K562 (cell line): ENCODE data around the gene HPSE2. TPM values are rescaled to one million over a fixed set of nuclear protein-coding genes. Genes with fewer than 3 reads are reported as not detected.

ENCODE experiments used
- ATAC-seq: fragments of 200-7000 bp; cut with Tn5 transposase; 3 replicates; pipeline ENCODE4 v1.9.1; 2020; ENCODE audit warnings: moderate library complexity
- BruUV-seq: library from RNA; stranded (reverse); fragments of 400-500 nt; replicated peaks from 2 replicates; lab custom pipeline; 2021; lab: Mats Ljungman, UMichigan
- CTCF ChIA-PET: fragments of 300-600 bp; formaldehyde crosslinking; extraction: SDS; loops from one replicate; lab custom pipeline; 2021; ENCODE audit warnings: low intra/inter-chr PET ratio; lab: Yijun Ruan, JAX
- POLR2A ChIA-PET: fragments of 300-600, 350-650 bp; sonication (Branson Sonifier 250); formaldehyde crosslinking; extraction: SDS; loops from one replicate; lab custom pipeline; 2021; ENCODE audit warnings: antibody characterized with exemption, inconsistent platforms; lab: Yijun Ruan, JAX
- DNase-seq, 4 experiments: peaks; one replicate each; pipeline versions ENCODE4 v3.0.0 to v3.0.0-alpha.2; 2011 to 2018; ENCODE audit warnings: low spot score in 3 of 4, mixed read lengths in 3 of 4; ENCODE audit errors: extremely low read depth in 1 of 4
- FAIRE-seq: peaks from 2 replicates; lab custom pipeline; 2011; peaks lifted over from hg19 to GRCh38; lab: Jason Lieb, UNC
- H2AFZ ChIP-seq: 2 replicates; pipeline ENCODE4 v1.6.0; 2011; ENCODE audit warnings: low read depth, low read length, control low read depth, inconsistent platforms
- H3K27ac ChIP-seq: fragments of 200-600 bp; 3 replicates; pipeline ENCODE4 v1.8.0; 2011; ENCODE audit warnings: low read depth, mild to moderate bottlenecking, control low read depth, inconsistent platforms, low read length, moderate library complexity, mixed read lengths; ENCODE audit errors: extremely low read depth
- H3K27me3 ChIP-seq, 2 experiments: fragments of 300-600 bp in 1 of 2; 2 replicates in 1 of 2; 3 replicates in 1 of 2; pipeline versions ENCODE4 v1.6.0 to v1.8.0; 2011; ENCODE audit warnings: inconsistent platforms in 2 of 2, low read length in 2 of 2, mild to moderate bottlenecking in 1 of 2, mixed read lengths in 1 of 2, moderate library complexity in 1 of 2; ENCODE audit not compliant: control insufficient read depth in 2 of 2, insufficient read depth in 2 of 2
- H3K36me3 ChIP-seq: fragments of 300-600 bp; 3 replicates; pipeline ENCODE4 v1.8.0; 2011; ENCODE audit warnings: mild to moderate bottlenecking, low read length, inconsistent platforms; ENCODE audit not compliant: control insufficient read depth, insufficient read depth
- H3K4me1 ChIP-seq, 2 experiments: fragments of 200-600 bp in 1 of 2; replicated peaks in 1 of 2; 2 replicates in 1 of 2; 3 replicates in 1 of 2; pipeline versions ENCODE4 v1.5.1 to v1.8.0; 2011; ENCODE audit warnings: inconsistent platforms in 2 of 2, low read length in 2 of 2, mild to moderate bottlenecking in 1 of 2, mixed read lengths in 1 of 2, moderate library complexity in 1 of 2; ENCODE audit not compliant: control insufficient read depth in 2 of 2, insufficient read depth in 2 of 2
- H3K4me2 ChIP-seq: 2 replicates; pipeline ENCODE4 v1.6.1; 2011; ENCODE audit warnings: low read length, control low read depth, inconsistent platforms, mixed read lengths; ENCODE audit not compliant: insufficient read depth
- H3K4me3 ChIP-seq: fragments of 200-600 bp; sonication (generic), shearing (Covaris generic); 2 replicates; pipeline ENCODE4 v1.5.1; 2016; ENCODE audit warnings: control low read depth, inconsistent platforms
- H3K79me2 ChIP-seq: fragments of 200-600 bp; 3 replicates; pipeline ENCODE4 v1.8.0; 2011; ENCODE audit warnings: low read length, inconsistent platforms; ENCODE audit not compliant: control insufficient read depth, insufficient read depth
- H3K9ac ChIP-seq, 2 experiments: 2 replicates each; pipeline versions ENCODE4 v1.6.0 to v1.6.1; 2011; ENCODE audit warnings: low read depth in 2 of 2, low read length in 2 of 2, control low read depth in 1 of 2, inconsistent platforms in 1 of 2, mild to moderate bottlenecking in 1 of 2, mixed read lengths in 1 of 2; ENCODE audit not compliant: insufficient read depth in 1 of 2
- H3K9me1 ChIP-seq: one replicate; pipeline ENCODE4 v1.6.0; 2011; ENCODE audit warnings: inconsistent platforms, mild to moderate bottlenecking, low read length, moderate library complexity; ENCODE audit not compliant: control insufficient read depth, insufficient read depth
- H3K9me3 ChIP-seq: replicated peaks from 2 replicates; pipeline ENCODE4 v1.5.1; 2011; ENCODE audit warnings: low read depth, low read length, inconsistent platforms; ENCODE audit not compliant: control insufficient read depth, insufficient read depth
- H4K20me1 ChIP-seq: replicated peaks from 2 replicates; pipeline ENCODE4 v1.6.1; 2011; ENCODE audit warnings: low read length, inconsistent platforms, mixed read lengths; ENCODE audit not compliant: control insufficient read depth, insufficient read depth
- DNMT1 ChIP-seq: fragments of 450-650 bp; IDR thresholded peaks from 2 replicates; pipeline ENCODE4 v1.6.1; 2016; ENCODE audit warnings: antibody characterized with exemption, mild to moderate bottlenecking
- ELF1 ChIP-seq: fragments of 200-800 bp; sonication (Bioruptor generic); IDR thresholded peaks from 2 replicates; pipeline ENCODE4 v1.6.1; 2016; ENCODE audit warnings: missing genetic modification characterization, missing compliant biosample characterization
- ETS2 ChIP-seq: IDR thresholded peaks from 2 replicates; pipeline ENCODE4 v1.6.1; 2016; ENCODE audit warnings: borderline replicate concordance, missing genetic modification characterization, mild to moderate bottlenecking, moderate library complexity, missing compliant biosample characterization; ENCODE audit not compliant: poor library complexity, severe bottlenecking
- FOXA3 ChIP-seq, 2 experiments: fragments of 450-650 bp in 1 of 2; sonication (generic) in 1 of 2; formaldehyde crosslinking; IDR thresholded peaks in 1 of 2; conservative IDR thresholded peaks in 1 of 2; 2 replicates each; pipeline versions ENCODE4 v1.4.0 to v1.8.0; 2020 to 2022; ENCODE audit warnings: mild to moderate bottlenecking in 2 of 2, missing genetic modification reagents in 1 of 2
- NFATC3 ChIP-seq: fragments of 450-650 bp; IDR thresholded peaks from 2 replicates; pipeline ENCODE4 v1.6.1; 2017; ENCODE audit warnings: mild to moderate bottlenecking
- SREBF1 ChIP-seq: fragments of 150-350 bp; IDR thresholded peaks from 2 replicates; pipeline ENCODE4 v1.6.1; 2014; ENCODE audit warnings: antibody characterized with exemption, low read depth, low read length, borderline replicate concordance
- SRSF7 ChIP-seq: fragments of 200-400 bp; formaldehyde crosslinking; optimal IDR thresholded peaks from 2 replicates; pipeline ENCODE3; 2017; ENCODE audit warnings: mild to moderate bottlenecking, low read depth, low read length
- TOE1 ChIP-seq, 2 experiments: fragments of 450-650 bp in 1 of 2; sonication (generic) in 1 of 2; formaldehyde crosslinking in 1 of 2; IDR thresholded peaks; 2 replicates each; pipeline versions ENCODE4 v1.7.1 to v1.8.0; 2016 to 2022; ENCODE audit warnings: borderline replicate concordance in 2 of 2, mild to moderate bottlenecking in 2 of 2, antibody characterized with exemption in 1 of 2, inconsistent platforms in 1 of 2, low read depth in 1 of 2, missing genetic modification reagents in 1 of 2, moderate library complexity in 1 of 2
- ZNF444 ChIP-seq: fragments of 250-450 bp; sonication (Bioruptor Pico); IDR thresholded peaks from 2 replicates; pipeline ENCODE4 v1.4.0; 2020; ENCODE audit warnings: mild to moderate bottlenecking, moderate library complexity
- ZNF551 ChIP-seq: fragments of 250-450 bp; sonication (Bioruptor Pico); IDR thresholded peaks from 2 replicates; pipeline ENCODE4 v1.5.0; 2021; ENCODE audit warnings: mild to moderate bottlenecking, moderate library complexity
- WGBS: fragments of 100-300 bp; shearing (Covaris generic); methylation state at CpG from one replicate; pipeline ENCODE4 v1.1.6; 2016; ENCODE audit warnings: low coverage, mixed read lengths; ENCODE audit not compliant: insufficient coverage; ENCODE audit errors: missing lambda C conversion rate; 5-methylcytosine and 5-hydroxymethylcytosine counted together
- in situ Hi-C: fragments of 300-500 bp; cut with MboI; formaldehyde crosslinking; loops from 4 replicates; pipeline ENCODE4 v1.15.0; 2018; ENCODE audit warnings: inconsistent platforms, mixed read lengths
- intact Hi-C: fragments of 100-400 bp; cut with micrococcal nuclease; formaldehyde crosslinking; loops from 2 replicates; pipeline ENCODE4 v1.14.2; 2022
- polyA plus RNA-seq, 8 experiments: library from polyadenylated mRNA; depleted of rRNA in 4 of 8; stranded (reverse) in 5 of 8; unstranded in 3 of 8; fragments of >200 nt; fragmentation: Nextera tagmentation in 2 of 8; fragmentation: Illumina TruSeq in 1 of 8; extraction: Ambion mirVana in 2 of 8; extraction: Trizol in 1 of 8; gene quantifications; 2 replicates each; pipeline versions ENCODE4 v1.2.1 to v1.2.3, GENCODE V29; 2011 to 2014; ENCODE audit warnings: inconsistent platforms in 1 of 8, missing spikeins in 1 of 8
- total RNA-seq, 7 experiments: library from RNA; depleted of rRNA in 6 of 7; stranded (reverse); fragments of >200 nt in 6 of 7; fragmentation: Illumina TruSeq in 2 of 7; extraction: Trizol in 2 of 7; gene quantifications; 2 replicates each; pipeline versions ENCODE4 v1.2.1 to v1.2.3, GENCODE V29; 2011 to 2021; ENCODE audit warnings: low replicate concordance in 1 of 7

The HPSE2 gene
- total and polyA plus RNA-seq, 9 of the 15 experiments (the other 6 are each of a cell fraction or from before 2014, with no cell fraction given), result 0.03 to 0.10 (median 0.04) TPM; not detected in 2

DNA sequence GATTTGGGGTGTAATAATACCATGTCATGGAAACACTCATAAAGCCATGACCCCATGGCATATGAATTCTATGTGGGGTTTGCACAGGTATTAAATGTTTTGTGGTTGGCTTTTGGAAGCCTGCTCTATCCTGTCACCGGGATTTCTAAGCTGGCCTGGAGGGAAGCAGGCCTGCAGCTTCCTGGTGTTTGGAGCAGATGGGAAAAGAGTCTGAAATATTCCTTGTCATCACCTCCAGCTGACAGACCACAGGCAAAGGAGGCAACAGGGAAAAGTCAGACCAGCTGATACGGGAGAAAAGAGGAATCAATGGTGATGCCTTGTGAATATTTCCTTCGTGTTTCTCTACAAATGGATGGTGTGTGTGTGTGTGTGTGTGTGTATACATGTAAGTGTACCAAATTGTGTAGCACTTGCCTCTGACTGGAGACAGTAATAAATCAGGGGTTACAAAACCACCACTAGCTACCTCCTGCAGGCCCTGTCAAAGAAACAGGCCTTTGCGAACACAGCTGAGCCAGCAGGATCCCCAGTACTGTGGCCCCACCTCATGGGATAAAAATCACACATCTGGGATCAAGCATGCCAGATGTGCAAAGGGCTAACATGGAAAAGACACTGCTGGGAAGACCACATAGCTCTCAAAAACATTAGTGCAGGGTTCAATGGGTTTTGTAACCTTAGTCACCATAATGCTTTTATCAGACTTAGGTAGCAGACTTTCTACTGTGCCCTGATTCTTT lies 668.1 kb downstream of the HPSE2 start (continued):
- TF ChIP-seq TOE1 (IDR thresholded peaks at IDR 0.05; ENCODE audit: borderline replicate concordance) (no peak), TOE1 (CRISPR knock-in tag; IDR thresholded peaks at IDR 0.05; ENCODE audit: borderline replicate concordance, low read depth) (no peak), ZNF551 (CRISPR knock-in tag) (no peak), ZNF444 (CRISPR knock-in tag) (no peak), SREBF1 (no peak), DNMT1 (no peak), FOXA3 (CRISPR knock-in tag; conservative IDR thresholded peaks at IDR 0.05 in 1 of 2, IDR thresholded peaks at IDR 0.05 in 1 of 2) (no peak)
- TF ChIP-seq, all 486 proteins: peak for 0

- WGBS, result 0% methylated on average over 2 of the region's 2 CpGs
- CTCF ChIA-PET, result no interaction called here
Measured at GRCh38 chr10:98563811-98564210, 671.8 kb downstream of the HPSE2 start.

More at GRCh38 chr10:98563811-98564210, 671.8 kb downstream of the HPSE2 start:
- DNase-seq, result no peak
- intact Hi-C loops, result no loop called here
- H3K4me2 ChIP-seq, result no peak overlapping the region
- H3K27me3 ChIP-seq, result no peaks in the 10 kb centered on the region; a peak in 2 of 5 replicates
- H3K4me3 ChIP-seq, result no peak overlapping the region
- FAIRE-seq, result no peak
- H2AFZ ChIP-seq, result no peak overlapping the region
- no peaks in the 10 kb centered on the region for H3K79me2 ChIP-seq
- POLR2A ChIA-PET, result no interaction called here
- BruUV-seq, result no TSS peak
- H4K20me1 ChIP-seq, result no peaks in the 10 kb centered on the region
- H3K9me3 ChIP-seq, result no peaks in the 10 kb centered on the region
- TF ChIP-seq ETS2 (no peak), SRSF7 (no peak), ELF1 (tag) (no peak), NFATC3 (no peak), TOE1 (IDR thresholded peaks at IDR 0.05; ENCODE audit: borderline replicate concordance) (no peak), TOE1 (CRISPR knock-in tag; IDR thresholded peaks at IDR 0.05; ENCODE audit: borderline replicate concordance, low read depth) (no peak)
- no peaks in the 10 kb centered on the region for H3K4me1 ChIP-seq
- in situ Hi-C loops, result no loop called here
- no peak for ATAC-seq
- H3K27ac ChIP-seq, result no peak overlapping the region
- no peak overlapping the region for H3K9ac ChIP-seq
- H3K9me1 ChIP-seq, result no peaks in the 10 kb centered on the region
- no peaks in the 10 kb centered on the region for H3K36me3 ChIP-seq
